Measurements from ENCODE around the gene NSUN7. TPM values are rescaled to one million over a fixed set of nuclear protein-coding genes. Genes with fewer than 3 reads are reported as not detected.
"Not testable (repeated sequence)": the region's sequence is repeated elsewhere in the genome, so short reads cannot be mapped to it uniquely, and the experiment has no call there.

NSUN7 gene
- total RNA-seq, 1 donor from 2014 or later, result 0.23 TPM

DNA sequence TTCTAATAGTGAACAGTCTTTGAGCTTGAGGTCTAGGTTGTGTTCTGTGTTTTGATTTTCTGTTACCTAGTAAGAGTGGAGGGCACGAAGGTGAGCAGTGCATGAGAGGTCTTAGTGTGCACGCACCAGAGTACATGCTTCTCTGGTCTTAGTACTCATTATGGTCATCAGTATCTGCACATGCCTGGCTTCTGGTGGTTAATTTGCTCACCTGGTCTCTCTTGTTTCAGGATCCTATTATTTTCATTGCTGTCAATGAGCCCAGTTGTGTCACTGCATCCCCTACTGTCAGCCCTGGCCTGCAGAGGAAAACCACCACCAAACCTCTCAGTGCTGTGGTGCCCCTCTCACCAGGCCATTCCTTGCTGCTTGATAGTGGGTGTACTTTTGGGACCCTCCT lies 54.8 kb downstream of the NSUN7 start:
- Mint-ChIP-seq H3K36me3 (ENCODE audit: low read depth) (no peaks in the 10 kb centered on the region), H3K9me3 (no peaks in the 10 kb centered on the region), H3K4me1 (ENCODE audit: low read depth) (no peaks in the 10 kb centered on the region), H3K27ac (no peak overlapping the region), H3K27me3 (ENCODE audit: insufficient read depth) (peaks cover 15% of the 10 kb centered on the region), H3K4me3 (no peak overlapping the region)
- intact Hi-C loops (cut with micrococcal nuclease), result no loop called here
- no peak for DNase-seq (ENCODE audit: low spot score)

DNA sequence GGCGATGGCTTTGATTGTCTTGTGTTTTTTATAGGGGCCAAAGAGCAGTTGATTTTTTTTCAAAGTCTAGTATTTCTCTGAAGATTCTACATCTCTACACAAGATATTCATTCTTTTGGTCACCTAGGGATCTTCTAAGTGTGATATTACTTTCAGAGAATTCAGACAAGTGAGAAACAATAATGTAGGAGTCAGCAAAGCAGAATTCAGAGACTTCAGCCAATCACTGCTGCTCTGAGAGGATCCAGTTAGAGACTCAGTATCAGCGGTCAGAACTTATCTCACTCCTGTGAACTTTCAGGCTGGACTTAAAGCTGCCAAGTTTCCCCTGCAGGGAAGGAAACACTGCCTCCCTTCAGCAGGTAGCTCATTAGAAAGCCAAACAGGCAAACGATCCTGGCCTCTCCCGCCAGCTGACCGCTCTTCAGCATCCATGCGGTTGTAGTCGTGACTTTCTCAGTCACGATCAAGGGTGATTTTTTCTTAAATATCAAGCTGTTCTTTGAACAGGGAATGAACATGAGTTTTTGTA lies 59.2 kb downstream of the NSUN7 start:
- peaks cover 15% of the 10 kb centered on the region for H3K27me3 Mint-ChIP-seq (ENCODE audit: insufficient read depth)
- no peak overlapping the region for H3K4me3 Mint-ChIP-seq
- no peaks in the 10 kb centered on the region for H3K4me1 Mint-ChIP-seq (ENCODE audit: low read depth)
- intact Hi-C loops (cut with micrococcal nuclease), result no loop called here
- H3K36me3 Mint-ChIP-seq (ENCODE audit: low read depth), result no peaks in the 10 kb centered on the region
- no peak overlapping the region for H3K27ac Mint-ChIP-seq
- no peak for DNase-seq (ENCODE audit: low spot score)
- H3K9me3 Mint-ChIP-seq, result no peaks in the 10 kb centered on the region

DNA sequence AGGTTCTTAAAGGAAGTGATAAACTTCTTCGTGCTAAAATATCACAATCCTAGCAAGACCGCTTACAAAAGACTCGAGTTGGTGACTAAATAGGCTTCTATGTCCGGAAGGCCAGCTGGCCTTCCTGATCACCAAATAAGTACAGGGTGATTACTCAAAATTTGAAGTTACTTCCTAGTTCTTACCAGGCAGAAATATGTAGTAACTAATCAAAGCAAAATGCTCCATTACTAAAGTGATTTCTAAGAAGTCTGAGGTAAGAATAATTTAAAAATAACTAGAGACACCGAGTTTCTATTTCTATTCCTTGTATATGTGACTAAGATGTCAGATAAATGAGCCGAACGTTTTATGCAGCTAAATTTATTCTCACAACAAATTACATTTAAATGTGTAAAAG lies 62.2 kb downstream of the NSUN7 start:
- DNase-seq (ENCODE audit: low spot score), result no peak
- Mint-ChIP-seq H3K4me3 (no peak overlapping the region), H3K36me3 (ENCODE audit: low read depth) (no peaks in the 10 kb centered on the region), H3K27ac (no peak overlapping the region), H3K4me1 (ENCODE audit: low read depth) (no peaks in the 10 kb centered on the region), H3K9me3 (no peaks in the 10 kb centered on the region), H3K27me3 (ENCODE audit: insufficient read depth) (peaks cover 13% of the 10 kb centered on the region)
- intact Hi-C loops (cut with micrococcal nuclease), result no loop called here

DNA sequence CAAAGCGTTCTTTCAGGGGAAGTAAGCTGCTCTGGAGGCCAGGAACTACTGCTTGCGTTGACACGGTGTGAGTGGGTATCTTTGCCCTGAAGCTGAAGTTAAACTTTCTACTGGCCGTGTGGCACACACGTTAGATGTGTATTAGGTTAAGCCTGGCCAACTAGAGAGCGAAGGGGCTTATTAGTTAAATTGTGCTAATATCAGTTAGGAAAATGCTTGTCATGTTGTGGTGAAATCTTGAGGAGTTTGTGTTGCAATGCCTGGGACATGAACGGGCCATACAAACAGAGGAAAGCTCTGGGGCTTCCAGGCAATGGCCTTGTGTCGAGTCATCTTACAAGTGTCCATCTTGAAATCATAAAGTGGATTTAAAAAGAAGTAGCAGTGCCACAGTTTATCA lies 62.6 kb downstream of the NSUN7 start:
- Mint-ChIP-seq H3K27me3 (ENCODE audit: insufficient read depth) (peaks cover 13% of the 10 kb centered on the region), H3K4me1 (ENCODE audit: low read depth) (no peaks in the 10 kb centered on the region), H3K4me3 (no peak overlapping the region), H3K36me3 (ENCODE audit: low read depth) (no peaks in the 10 kb centered on the region), H3K9me3 (no peaks in the 10 kb centered on the region), H3K27ac (no peak overlapping the region)
- intact Hi-C loops (cut with micrococcal nuclease), result no loop called here
- no peak for DNase-seq (ENCODE audit: low spot score)

DNA sequence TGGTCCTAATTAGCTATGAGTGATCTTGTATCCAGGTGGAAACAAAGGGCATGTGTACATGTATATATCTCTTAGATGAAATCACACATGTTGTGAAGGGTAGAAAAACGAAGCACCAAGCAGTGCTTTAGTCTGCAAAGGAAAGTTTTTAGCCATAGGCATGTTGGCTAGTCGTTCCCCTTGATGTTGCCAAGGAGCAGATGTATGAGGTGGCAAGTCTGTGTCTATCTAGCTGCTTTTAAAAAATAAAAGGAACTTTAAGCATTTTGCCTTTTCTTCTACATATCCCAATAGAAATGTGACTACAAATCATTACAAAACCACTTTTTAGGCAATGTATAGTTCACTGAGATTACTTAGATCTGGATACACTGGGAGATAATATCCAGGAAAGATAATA lies 63.1 kb downstream of the NSUN7 start:
- H3K4me3 Mint-ChIP-seq, result no peak overlapping the region
- no peaks in the 10 kb centered on the region for H3K36me3 Mint-ChIP-seq (ENCODE audit: low read depth)
- DNase-seq (ENCODE audit: low spot score), result no peak
- no peaks in the 10 kb centered on the region for H3K4me1 Mint-ChIP-seq (ENCODE audit: low read depth)
- peaks cover 13% of the 10 kb centered on the region for H3K27me3 Mint-ChIP-seq (ENCODE audit: insufficient read depth)
- no peaks in the 10 kb centered on the region for H3K9me3 Mint-ChIP-seq
- intact Hi-C loops (cut with micrococcal nuclease), result no loop called here
- no peak overlapping the region for H3K27ac Mint-ChIP-seq

DNA sequence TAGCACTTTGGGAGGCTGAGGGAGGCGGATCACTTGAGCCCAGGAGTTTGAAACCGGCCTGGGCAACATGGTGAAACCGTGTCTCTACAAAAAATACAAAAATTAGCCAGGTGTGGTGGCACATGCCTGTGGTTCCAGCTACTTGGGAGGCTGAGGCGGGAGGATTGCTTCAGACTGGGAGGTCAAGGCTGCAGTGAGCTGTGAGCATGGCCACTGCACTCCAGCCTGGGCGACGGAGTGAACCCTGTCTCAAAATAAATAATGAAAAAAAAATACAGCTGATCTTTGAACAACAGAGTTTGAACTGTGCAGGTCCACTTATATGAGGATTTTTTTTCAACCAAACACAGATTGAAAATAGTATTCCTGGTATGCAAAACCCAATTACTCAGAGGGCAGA lies 67.4 kb downstream of the NSUN7 start:
- H3K9me3 Mint-ChIP-seq; intact Hi-C loops (cut with micrococcal nuclease); H3K4me1 Mint-ChIP-seq (ENCODE audit: low read depth); H3K36me3 Mint-ChIP-seq (ENCODE audit: low read depth); DNase-seq (ENCODE audit: low spot score); H3K4me3 Mint-ChIP-seq; H3K27ac Mint-ChIP-seq; H3K27me3 Mint-ChIP-seq (ENCODE audit: insufficient read depth): not testable (repeated sequence)

GRCh38 chr4:40820101-40820500 lies 70.3 kb downstream of the NSUN7 start:
- no peaks in the 10 kb centered on the region for H3K36me3 Mint-ChIP-seq (ENCODE audit: low read depth)
- no peaks in the 10 kb centered on the region for H3K4me1 Mint-ChIP-seq (ENCODE audit: low read depth)
- intact Hi-C loops (cut with micrococcal nuclease), result no loop called here
- no peak for DNase-seq (ENCODE audit: low spot score)
- peaks cover 2% of the 10 kb centered on the region for H3K27me3 Mint-ChIP-seq (ENCODE audit: insufficient read depth)
- no peak overlapping the region for H3K27ac Mint-ChIP-seq
- no peaks in the 10 kb centered on the region for H3K9me3 Mint-ChIP-seq
- H3K4me3 Mint-ChIP-seq, result no peak overlapping the region

GRCh38 chr4:40822420-40823166 lies 72.8 kb downstream of the NSUN7 start:
- no peak for DNase-seq (ENCODE audit: low spot score)
- Mint-ChIP-seq H3K27ac (no peak overlapping the region), H3K4me3 (no peak overlapping the region), H3K27me3 (ENCODE audit: insufficient read depth) (peaks cover 2% of the 10 kb centered on the region), H3K4me1 (ENCODE audit: low read depth) (no peaks in the 10 kb centered on the region), H3K9me3 (no peaks in the 10 kb centered on the region), H3K36me3 (ENCODE audit: low read depth) (no peaks in the 10 kb centered on the region)
- intact Hi-C loops (cut with micrococcal nuclease), result no loop called here

DNA sequence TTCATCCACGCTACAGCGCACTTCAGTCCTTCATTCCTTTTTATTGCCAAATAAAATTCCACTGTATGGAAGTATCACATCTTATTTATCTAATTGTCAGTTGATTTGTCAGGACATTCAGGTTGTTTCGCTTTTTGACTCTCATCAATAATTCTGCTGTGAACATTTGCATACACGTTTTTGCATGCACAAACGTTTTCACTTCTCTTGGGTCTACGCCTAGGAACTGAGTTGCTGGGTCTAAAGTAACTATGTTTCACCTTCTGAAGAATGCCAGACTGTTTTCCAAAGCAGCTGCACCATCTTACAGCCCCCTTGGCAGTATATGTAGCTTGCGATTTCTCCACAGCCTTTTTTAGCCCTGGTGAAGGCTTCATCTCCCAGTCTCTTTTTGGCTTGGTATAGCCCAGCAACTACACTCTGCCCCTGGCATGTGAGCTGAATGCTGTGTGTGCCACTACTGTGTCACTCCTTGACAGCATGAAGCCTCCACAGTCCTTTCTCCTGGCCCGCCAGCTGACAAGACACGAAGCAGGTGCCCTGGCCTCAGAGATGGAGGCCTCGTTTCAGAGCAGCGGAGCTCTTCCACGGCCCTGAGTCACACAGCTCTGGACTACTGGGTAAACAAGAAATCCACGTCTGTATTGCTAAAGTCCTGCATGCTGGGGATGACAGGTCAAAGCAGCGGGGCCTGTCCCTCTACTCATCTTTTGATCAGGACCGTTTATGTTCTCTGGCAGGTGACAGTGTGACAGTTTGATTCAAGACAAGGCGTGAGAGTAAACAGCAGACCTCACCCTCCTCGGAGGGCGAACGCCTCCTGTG lies 75.5 kb downstream of the NSUN7 start:
- intact Hi-C loops (cut with micrococcal nuclease), result no loop called here
- Mint-ChIP-seq H3K4me1 (ENCODE audit: low read depth) (no peaks in the 10 kb centered on the region), H3K4me3 (no peak overlapping the region), H3K36me3 (ENCODE audit: low read depth) (no peaks in the 10 kb centered on the region), H3K27me3 (ENCODE audit: insufficient read depth) (peaks cover 5% of the 10 kb centered on the region), H3K9me3 (no peaks in the 10 kb centered on the region), H3K27ac (no peak overlapping the region)
- no peak for DNase-seq (ENCODE audit: low spot score)

- H3K27ac Mint-ChIP-seq, result no peak overlapping the region
- intact Hi-C loops (cut with micrococcal nuclease), result no loop called here
- no peak overlapping the region for H3K4me3 Mint-ChIP-seq
- no peak for DNase-seq (ENCODE audit: low spot score)
- H3K4me1 Mint-ChIP-seq (ENCODE audit: low read depth), result no peaks in the 10 kb centered on the region
- H3K27me3 Mint-ChIP-seq (ENCODE audit: insufficient read depth), result peaks cover 6% of the 10 kb centered on the region
- no peaks in the 10 kb centered on the region for H3K36me3 Mint-ChIP-seq (ENCODE audit: low read depth)
- no peaks in the 10 kb centered on the region for H3K9me3 Mint-ChIP-seq
Observed at GRCh38 chr4:40826821-40827220, 77.1 kb downstream of the NSUN7 start.

GRCh38 chr4:40827758-40828157 lies 78.0 kb downstream of the NSUN7 start:
- peaks cover 6% of the 10 kb centered on the region for H3K27me3 Mint-ChIP-seq (ENCODE audit: insufficient read depth)
- no peaks in the 10 kb centered on the region for H3K9me3 Mint-ChIP-seq
- intact Hi-C loops (cut with micrococcal nuclease), result no loop called here
- H3K27ac Mint-ChIP-seq, result no peak overlapping the region
- no peaks in the 10 kb centered on the region for H3K4me1 Mint-ChIP-seq (ENCODE audit: low read depth)
- H3K4me3 Mint-ChIP-seq, result no peak overlapping the region
- DNase-seq (ENCODE audit: low spot score), result no peak
- H3K36me3 Mint-ChIP-seq (ENCODE audit: low read depth), result no peaks in the 10 kb centered on the region

- Mint-ChIP-seq H3K36me3 (ENCODE audit: low read depth) (no peaks in the 10 kb centered on the region), H3K27me3 (ENCODE audit: insufficient read depth) (peaks cover 6% of the 10 kb centered on the region), H3K9me3 (no peaks in the 10 kb centered on the region), H3K4me1 (ENCODE audit: low read depth) (no peaks in the 10 kb centered on the region), H3K4me3 (no peak overlapping the region), H3K27ac (no peak overlapping the region)
- DNase-seq (ENCODE audit: low spot score), result no peak
- intact Hi-C loops (cut with micrococcal nuclease), result no loop called here
Observed at GRCh38 chr4:40828661-40829060, 78.9 kb downstream of the NSUN7 start.

GRCh38 chr4:40829586-40829985 lies 79.8 kb downstream of the NSUN7 start:
- no peak for DNase-seq (ENCODE audit: low spot score)

More at GRCh38 chr4:40829586-40829985, 79.8 kb downstream of the NSUN7 start:
- peaks cover 6% of the 10 kb centered on the region for H3K27me3 Mint-ChIP-seq (ENCODE audit: insufficient read depth)
- H3K4me3 Mint-ChIP-seq, result no peak overlapping the region
- no peak overlapping the region for H3K27ac Mint-ChIP-seq
- intact Hi-C loops (cut with micrococcal nuclease), result no loop called here
- no peaks in the 10 kb centered on the region for H3K9me3 Mint-ChIP-seq
- no peaks in the 10 kb centered on the region for H3K4me1 Mint-ChIP-seq (ENCODE audit: low read depth)
- H3K36me3 Mint-ChIP-seq (ENCODE audit: low read depth), result no peaks in the 10 kb centered on the region
